Epithelial cell of proximal tubule (primary cell): ENCODE results near the gene FAM9C. TPM values are rescaled to one million over a fixed set of nuclear protein-coding genes. Genes with fewer than 3 reads are reported as not detected.
"Not testable (repeated sequence)": the region's sequence is repeated elsewhere in the genome, so short reads cannot be mapped to it uniquely, and the experiment has no call there.

ENCODE experiments used
- DNase-seq: peaks from one replicate; pipeline ENCODE4 v3.0.0-alpha.2; 2011; ENCODE audit warnings: low read depth
- H3K4me3 ChIP-seq: 2 replicates; pipeline ENCODE4 v1.5.1; 2011; ENCODE audit warnings: low read depth, mild to moderate bottlenecking, low read length
- total RNA-seq: library from RNA; depleted of rRNA; stranded (reverse); fragments of >200 nt; gene quantifications from 2 replicates; pipeline ENCODE4 v1.2.3, GENCODE V29; 2015
- TF ChIP-seq, protein P1 (sequence below): conservative IDR thresholded peaks from 2 replicates; pipeline ENCODE4 v1.5.1; 2012; ENCODE audit warnings: low read depth, mild to moderate bottlenecking, low read length

The FAM9C gene
- total RNA-seq, 1 donor from 2014 or later = not detected

GRCh38 chrX:13074297-13075262 lies 30.2 kb upstream of the FAM9C start:
- DNase-seq = no peak
- no peak overlapping the region for H3K4me3 ChIP-seq
- TF ChIP-seq, protein P1, sequence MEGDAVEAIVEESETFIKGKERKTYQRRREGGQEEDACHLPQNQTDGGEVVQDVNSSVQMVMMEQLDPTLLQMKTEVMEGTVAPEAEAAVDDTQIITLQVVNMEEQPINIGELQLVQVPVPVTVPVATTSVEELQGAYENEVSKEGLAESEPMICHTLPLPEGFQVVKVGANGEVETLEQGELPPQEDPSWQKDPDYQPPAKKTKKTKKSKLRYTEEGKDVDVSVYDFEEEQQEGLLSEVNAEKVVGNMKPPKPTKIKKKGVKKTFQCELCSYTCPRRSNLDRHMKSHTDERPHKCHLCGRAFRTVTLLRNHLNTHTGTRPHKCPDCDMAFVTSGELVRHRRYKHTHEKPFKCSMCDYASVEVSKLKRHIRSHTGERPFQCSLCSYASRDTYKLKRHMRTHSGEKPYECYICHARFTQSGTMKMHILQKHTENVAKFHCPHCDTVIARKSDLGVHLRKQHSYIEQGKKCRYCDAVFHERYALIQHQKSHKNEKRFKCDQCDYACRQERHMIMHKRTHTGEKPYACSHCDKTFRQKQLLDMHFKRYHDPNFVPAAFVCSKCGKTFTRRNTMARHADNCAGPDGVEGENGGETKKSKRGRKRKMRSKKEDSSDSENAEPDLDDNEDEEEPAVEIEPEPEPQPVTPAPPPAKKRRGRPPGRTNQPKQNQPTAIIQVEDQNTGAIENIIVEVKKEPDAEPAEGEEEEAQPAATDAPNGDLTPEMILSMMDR = no peak

GRCh38 chrX:13069771-13070416 lies 25.5 kb upstream of the FAM9C start:
- TF ChIP-seq, protein P1 = no peak

DNA sequence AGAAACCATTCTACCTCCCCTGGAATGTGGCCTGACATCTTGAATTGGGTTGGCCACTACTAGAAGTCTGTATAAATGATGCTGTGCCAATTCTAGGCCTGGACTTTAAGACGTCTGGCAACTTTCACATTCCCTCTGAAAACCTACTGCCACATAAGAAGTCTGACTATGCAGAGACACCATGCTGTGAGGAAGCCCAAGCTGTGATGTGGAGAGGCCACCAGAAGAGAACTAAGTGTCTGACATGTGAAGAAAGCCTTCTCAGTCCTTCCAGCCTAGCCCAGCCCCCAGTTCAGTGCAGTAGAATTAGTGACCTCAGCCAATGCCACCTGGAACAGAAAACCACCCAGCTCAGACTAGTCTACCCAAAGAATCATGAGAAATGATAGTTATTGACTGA lies 24.2 kb upstream of the FAM9C start:
- TF ChIP-seq, protein P1 = no peak
- H3K4me3 ChIP-seq = no peak overlapping the region
- DNase-seq = no peak

More at GRCh38 chrX:13069771-13070416, 25.5 kb upstream of the FAM9C start:
- no peak for DNase-seq
- no peak overlapping the region for H3K4me3 ChIP-seq

GRCh38 chrX:13067773-13068172 lies 23.4 kb upstream of the FAM9C start:
- TF ChIP-seq, protein P1 = no peak
- no peak for DNase-seq
- H3K4me3 ChIP-seq = no peak overlapping the region

GRCh38 chrX:13066391-13066790 lies 22.0 kb upstream of the FAM9C start:
- TF ChIP-seq, protein P1 = no peak
- H3K4me3 ChIP-seq = no peak overlapping the region
- no peak for DNase-seq

- TF ChIP-seq, protein P1 = no peak
- no peak for DNase-seq
- H3K4me3 ChIP-seq = no peak overlapping the region
Measured at GRCh38 chrX:13064599-13065143, 20.3 kb upstream of the FAM9C start.

- not testable (repeated sequence) for DNase-seq
Measured at GRCh38 chrX:13063124-13063523, 18.7 kb upstream of the FAM9C start.

DNA sequence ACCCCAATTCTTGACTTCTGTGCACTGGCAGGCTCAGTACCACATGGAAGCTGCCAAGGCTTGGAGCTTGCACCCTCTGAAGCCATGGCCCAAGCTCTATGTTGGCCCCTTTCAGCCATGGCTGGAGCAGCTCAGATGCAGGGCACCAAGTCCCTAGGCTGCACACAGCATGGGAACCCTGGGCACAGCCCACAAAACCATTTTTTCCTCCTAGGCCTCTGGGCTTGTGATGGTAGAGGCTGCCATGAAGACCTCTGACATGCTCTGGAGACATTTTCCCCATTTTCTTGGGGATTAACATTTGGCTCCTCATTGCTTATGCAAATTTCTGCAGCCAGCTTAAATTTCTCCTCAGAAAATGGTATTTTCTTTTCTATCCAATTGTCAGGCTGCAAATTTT lies 17.9 kb upstream of the FAM9C start:
- not testable (repeated sequence) for DNase-seq

More at GRCh38 chrX:13063124-13063523, 18.7 kb upstream of the FAM9C start:
- H3K4me3 ChIP-seq = not testable (repeated sequence)

DNA sequence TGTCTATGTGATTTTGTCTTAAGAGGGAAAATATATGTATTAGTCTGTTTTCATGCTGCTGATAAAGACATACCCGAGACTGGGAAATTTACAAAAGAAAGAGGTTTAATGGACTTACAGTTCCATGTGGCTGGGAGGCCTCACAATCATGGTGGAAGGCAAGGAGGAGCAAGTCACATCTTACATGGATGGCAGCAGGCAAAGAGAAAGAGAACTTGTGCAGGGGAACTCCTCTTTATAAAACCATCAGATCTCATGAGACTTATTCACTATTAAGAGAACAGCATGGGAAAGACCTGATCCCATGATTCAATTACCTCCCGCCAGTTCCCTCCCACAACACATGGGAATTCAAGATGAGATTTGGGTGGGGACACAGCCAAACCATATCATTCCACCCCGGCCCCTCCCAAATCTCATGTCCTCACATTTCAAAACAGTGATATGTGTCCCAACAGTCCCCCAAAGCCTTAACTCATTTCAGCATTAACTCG lies 16.8 kb upstream of the FAM9C start:
- not testable (repeated sequence) for DNase-seq, H3K4me3 ChIP-seq

More for the DNA sequence above, 17.9 kb upstream of the FAM9C start:
- H3K4me3 ChIP-seq = not testable (repeated sequence)
